Measurements from ENCODE around the gene C9orf78.

DNA sequence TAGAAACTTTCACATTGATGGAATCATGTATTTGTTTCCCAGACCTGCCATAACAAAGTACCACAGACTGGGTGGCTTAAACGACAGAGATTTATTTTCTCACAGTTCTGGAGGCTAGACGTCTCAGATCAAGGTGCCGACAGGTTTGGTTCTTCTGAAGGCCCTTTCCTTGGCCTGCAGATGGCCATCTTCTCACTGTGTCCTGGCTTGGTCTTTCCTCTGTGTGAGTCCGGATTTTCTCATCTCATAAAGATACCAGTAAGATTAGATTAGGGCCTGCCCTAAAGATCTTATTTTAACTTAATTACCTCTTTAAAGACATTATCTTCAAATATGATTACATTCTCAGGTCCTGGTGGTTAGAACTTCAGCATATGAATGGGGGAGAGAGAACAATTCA is 6.0 kb upstream of the C9orf78 start:
- TF ChIP-seq POLR2AphosphoS5 (IDR thresholded peaks at IDR 0.05; ENCODE audit: low read depth, low read length): no peak
- no peak for TF ChIP-seq POLR2A (IDR thresholded peaks at IDR 0.05; ENCODE audit: low read depth, low read length)
- TF ChIP-seq SPI1 (IDR thresholded peaks at IDR 0.05; ENCODE audit: low read depth, low read length): no peak
